HepG2 (cell line): ENCODE measurements around the gene ZNF444. TPM values are rescaled to one million over a fixed set of nuclear protein-coding genes. Genes with fewer than 3 reads are reported as not detected.

Experiments used
- ATAC-seq: fragments of 200-7000 bp; cut with Tn5 transposase; 3 replicates; pipeline ENCODE4 v1.9.1; 2020; ENCODE audit warnings: mild to moderate bottlenecking, moderate library complexity
- BruUV-seq: library from RNA; stranded (reverse); fragments of 400-500 nt; replicated peaks from 2 replicates; lab custom pipeline; 2021; lab: Mats Ljungman, UMichigan
- CTCF ChIA-PET: fragments of 300-600 bp; formaldehyde crosslinking; extraction: SDS; loops from one replicate; lab custom pipeline; 2021; ENCODE audit warnings: low total read pairs, inconsistent platforms, low intra/inter-chr PET ratio; lab: Yijun Ruan, JAX
- POLR2A ChIA-PET: fragments of 350-600 bp; sonication (Branson Sonifier 250); formaldehyde crosslinking; loops from one replicate; lab custom pipeline; 2020; ENCODE audit warnings: antibody characterized with exemption, inconsistent platforms; lab: Yijun Ruan, JAX
- DNase-seq: peaks from one replicate; pipeline ENCODE4 v3.0.0-alpha.2; 2015; ENCODE audit warnings: low spot score
- FAIRE-seq: peaks from 3 replicates; lab custom pipeline; 2011; peaks lifted over from hg19 to GRCh38; lab: Jason Lieb, UNC
- H2AFZ ChIP-seq: one replicate; pipeline ENCODE4 v1.6.1; 2011; ENCODE audit warnings: low read length, inconsistent platforms
- H3K27ac ChIP-seq: fragments of 300-600 bp; 3 replicates; pipeline ENCODE4 v1.8.0; 2011; ENCODE audit warnings: mixed run types, mild to moderate bottlenecking, mixed read lengths, low read length, inconsistent platforms; ENCODE audit not compliant: insufficient read depth; ENCODE audit errors: extremely low read length
- H3K27me3 ChIP-seq, 2 experiments: fragments of 200-600 bp in 1 of 2; 2 replicates in 1 of 2; 3 replicates in 1 of 2; pipeline versions ENCODE4 v1.6.0 to v1.8.0; 2011; ENCODE audit warnings: low read length in 2 of 2, mild to moderate bottlenecking in 2 of 2, moderate library complexity in 2 of 2, inconsistent platforms in 1 of 2; ENCODE audit not compliant: insufficient read depth in 2 of 2, control insufficient read depth in 1 of 2
- H3K36me3 ChIP-seq, 2 experiments: fragments of 200-600 bp in 1 of 2; replicated peaks in 1 of 2; 2 replicates in 1 of 2; 3 replicates in 1 of 2; pipeline versions ENCODE4 v1.5.1 to v1.8.0; 2011; ENCODE audit warnings: low read length in 2 of 2, inconsistent platforms in 1 of 2; ENCODE audit not compliant: insufficient read depth in 2 of 2, control insufficient read depth in 1 of 2
- H3K4me1 ChIP-seq: 2 replicates; pipeline ENCODE4 v1.5.1; 2012; ENCODE audit warnings: low read length, inconsistent platforms; ENCODE audit not compliant: insufficient read depth
- H3K4me2 ChIP-seq: 2 replicates; pipeline ENCODE4 v1.6.0; 2011; ENCODE audit warnings: low read depth, low read length, inconsistent platforms
- H3K4me3 ChIP-seq, 3 experiments: fragments of 200-600 bp in 1 of 3; sonication (generic), shearing (Covaris generic) in 1 of 3; replicated peaks in 1 of 3; 2 replicates each; pipeline ENCODE4 v1.5.1; 2011 to 2016; ENCODE audit warnings: low read length in 3 of 3, inconsistent platforms in 2 of 3, low read depth in 2 of 3, mild to moderate bottlenecking in 2 of 3, control low read depth in 1 of 3, mixed read lengths in 1 of 3; ENCODE audit not compliant: insufficient read depth in 1 of 3
- H3K79me2 ChIP-seq: one replicate; pipeline ENCODE4 v1.6.1; 2011; ENCODE audit warnings: low read length, inconsistent platforms; ENCODE audit not compliant: insufficient read depth
- H3K9ac ChIP-seq: 2 replicates; pipeline ENCODE4 v1.6.0; 2011; ENCODE audit warnings: mild to moderate bottlenecking, low read depth, low read length, inconsistent platforms; ENCODE audit not compliant: insufficient read depth
- H3K9me3 ChIP-seq: 2 replicates; pipeline ENCODE4 v1.5.1; 2012; ENCODE audit warnings: mild to moderate bottlenecking, low read length
- H4K20me1 ChIP-seq: 2 replicates; pipeline ENCODE4 v1.6.0; 2011; ENCODE audit warnings: inconsistent platforms, mild to moderate bottlenecking, low read length, moderate library complexity; ENCODE audit not compliant: insufficient read depth
- CEBPB ChIP-seq: IDR thresholded peaks from 2 replicates; pipeline ENCODE4 v1.6.1; 2011; ENCODE audit warnings: low read depth, low read length, improper control_type of control experiment, borderline replicate concordance
- CEBPG ChIP-seq: IDR thresholded peaks from 2 replicates; pipeline ENCODE4 v1.6.1; 2016
- CHD4 ChIP-seq: fragments of 200-600 bp; sonication (generic); IDR thresholded peaks from 2 replicates; pipeline ENCODE4 v1.7.0; 2017; ENCODE audit warnings: mild to moderate bottlenecking, low read length, borderline replicate concordance
- FUBP1 ChIP-seq: sonication (generic); formaldehyde crosslinking; IDR thresholded peaks from 2 replicates; pipeline ENCODE4 v1.5.1; 2020; ENCODE audit warnings: missing genetic modification reagents, mild to moderate bottlenecking, borderline replicate concordance
- GMEB2 ChIP-seq: IDR thresholded peaks from 2 replicates; pipeline ENCODE4 v1.6.1; 2016; ENCODE audit warnings: missing biosample characterization, missing genetic modification reagents, low read depth
- HOXA7 ChIP-seq: sonication (generic); formaldehyde crosslinking; IDR thresholded peaks from 2 replicates; pipeline ENCODE4 v1.8.1; 2022; ENCODE audit warnings: mild to moderate bottlenecking, missing genetic modification reagents, moderate library complexity
- U2AF2 ChIP-seq: fragments of 200-400 bp; formaldehyde crosslinking; IDR thresholded peaks from 2 replicates; pipeline ENCODE4 v1.6.1; 2017; ENCODE audit warnings: low read depth, mild to moderate bottlenecking, low read length
- ZNF253 ChIP-seq: sonication (generic); formaldehyde crosslinking; IDR thresholded peaks from 2 replicates; pipeline ENCODE4 v1.8.0; 2022; ENCODE audit warnings: mild to moderate bottlenecking, missing genetic modification reagents, borderline replicate concordance
- ZNF326 ChIP-seq: sonication (generic); formaldehyde crosslinking; IDR thresholded peaks from 2 replicates; pipeline ENCODE4 v1.4.0; 2020; ENCODE audit warnings: missing genetic modification reagents, borderline replicate concordance
- ZNF354B ChIP-seq: sonication (generic); formaldehyde crosslinking; IDR thresholded peaks from 2 replicates; pipeline ENCODE4 v1.8.0; 2022; ENCODE audit warnings: mild to moderate bottlenecking, missing genetic modification reagents
- whole genome bisulfite sequencing: methylation state at CpG from one replicate; pipeline ENCODE4 v1.1.6; 2017; ENCODE audit warnings: low lambda C conversion rate; 5-methylcytosine and 5-hydroxymethylcytosine counted together
- in situ Hi-C: cut with HindIII; loops from 2 replicates; pipeline ENCODE4 v1.10.0; 2017; ENCODE audit warnings: low pct_unique_long_range_greater_than_20kb; ENCODE audit not compliant: extremely low pct_ligation_motif_present
- intact Hi-C: fragments of 100-400 bp; cut with micrococcal nuclease; formaldehyde crosslinking; loops from one replicate; pipeline ENCODE4 v1.10.0; 2022; ENCODE audit not compliant: unreplicated experiment
- polyA plus RNA-seq, 8 experiments: library from polyadenylated mRNA; depleted of rRNA in 3 of 8; stranded (reverse) in 7 of 8; unstranded in 1 of 8; fragments of >200 nt; fragmentation: Illumina TruSeq in 4 of 8; extraction: Trizol in 4 of 8; gene quantifications; 2 replicates each; pipeline versions ENCODE4 v1.2.1 to v1.2.3, GENCODE V29; 2011 to 2016; ENCODE audit warnings: low read depth in 4 of 8, missing spikeins in 1 of 8, mixed read lengths in 1 of 8; ENCODE audit not compliant: insufficient read depth in 1 of 8
- total RNA-seq, 5 experiments: library from RNA; depleted of rRNA; stranded (reverse); fragments of >200 nt; fragmentation: Illumina TruSeq; extraction: Trizol; gene quantifications; 2 replicates each; pipeline ENCODE4 v1.2.3, GENCODE V29; 2016; ENCODE audit warnings: low read depth in 1 of 5
- TF ChIP-seq, protein P1 (sequence below): sonication (generic); formaldehyde crosslinking; IDR thresholded peaks from 2 replicates; pipeline ENCODE4 v1.4.0; 2020; ENCODE audit warnings: missing genetic modification reagents
- TF ChIP-seq, protein P2 (sequence below): sonication (generic); formaldehyde crosslinking; IDR thresholded peaks from 2 replicates; pipeline ENCODE4 v1.5.1; 2020; ENCODE audit warnings: mild to moderate bottlenecking, missing genetic modification reagents, borderline replicate concordance
- TF ChIP-seq, protein P3 (sequence below): sonication (generic); formaldehyde crosslinking; IDR thresholded peaks from 2 replicates; pipeline ENCODE4 v1.8.0; 2022; ENCODE audit warnings: low read depth, missing genetic modification reagents

The ZNF444 gene
- total and polyA plus RNA-seq, 2 of the 13 experiments (the other 11 are each of a cell fraction or from before 2014, with no cell fraction given) = 27.4 to 30.3 TPM

DNA sequence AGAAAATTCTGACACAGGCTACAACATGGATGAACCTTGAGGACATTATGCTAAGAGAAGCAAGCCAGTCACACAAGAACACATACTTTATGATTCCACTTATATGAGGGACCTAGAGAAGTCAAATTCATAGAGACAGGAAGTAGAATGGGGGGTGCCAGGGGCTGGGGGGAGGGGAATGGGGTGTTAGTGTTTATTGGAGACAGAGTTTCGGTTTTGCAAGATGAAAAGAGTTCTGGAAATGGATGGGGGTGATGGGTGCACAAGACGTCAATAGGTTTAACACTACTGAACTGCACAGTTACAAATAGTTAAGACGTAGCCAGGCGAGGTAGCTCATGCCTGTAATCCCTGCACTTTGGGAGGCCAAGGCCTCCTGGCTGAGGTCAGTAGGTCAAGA lies 16.5 kb upstream of the ZNF444 start:
- BruUV-seq = no TSS peak
- Histone ChIP-seq H2AFZ (no peak overlapping the region), H3K79me2 (peaks cover 6% of the 10 kb centered on the region), H3K27ac (no peak overlapping the region), H4K20me1 (peaks cover 4% of the 10 kb centered on the region), H3K4me1 (peaks cover 44% of the 10 kb centered on the region), H3K4me2 (no peak overlapping the region), H3K9ac (no peak overlapping the region), H3K4me3 (no peak overlapping the region), H3K9me3 (no peaks in the 10 kb centered on the region), H3K27me3 (no peaks in the 10 kb centered on the region; a peak in 1 of 5 replicates), H3K36me3 (no peaks in the 10 kb centered on the region)
- ChIA-PET POLR2A (interaction anchor here (1.9 to 2.1 kb wide), 2 partner anchors 16 to 18 kb away, joined by 9 read pairs; partner anchors contain the start of gene ZNF444), CTCF (no interaction called here)
- WGBS = 35% methylated on average over 4 of the region's 4 CpGs
- DNase-seq (no peak), ATAC-seq (no peak), FAIRE-seq (no peak)
- TF ChIP-seq, protein P1, sequence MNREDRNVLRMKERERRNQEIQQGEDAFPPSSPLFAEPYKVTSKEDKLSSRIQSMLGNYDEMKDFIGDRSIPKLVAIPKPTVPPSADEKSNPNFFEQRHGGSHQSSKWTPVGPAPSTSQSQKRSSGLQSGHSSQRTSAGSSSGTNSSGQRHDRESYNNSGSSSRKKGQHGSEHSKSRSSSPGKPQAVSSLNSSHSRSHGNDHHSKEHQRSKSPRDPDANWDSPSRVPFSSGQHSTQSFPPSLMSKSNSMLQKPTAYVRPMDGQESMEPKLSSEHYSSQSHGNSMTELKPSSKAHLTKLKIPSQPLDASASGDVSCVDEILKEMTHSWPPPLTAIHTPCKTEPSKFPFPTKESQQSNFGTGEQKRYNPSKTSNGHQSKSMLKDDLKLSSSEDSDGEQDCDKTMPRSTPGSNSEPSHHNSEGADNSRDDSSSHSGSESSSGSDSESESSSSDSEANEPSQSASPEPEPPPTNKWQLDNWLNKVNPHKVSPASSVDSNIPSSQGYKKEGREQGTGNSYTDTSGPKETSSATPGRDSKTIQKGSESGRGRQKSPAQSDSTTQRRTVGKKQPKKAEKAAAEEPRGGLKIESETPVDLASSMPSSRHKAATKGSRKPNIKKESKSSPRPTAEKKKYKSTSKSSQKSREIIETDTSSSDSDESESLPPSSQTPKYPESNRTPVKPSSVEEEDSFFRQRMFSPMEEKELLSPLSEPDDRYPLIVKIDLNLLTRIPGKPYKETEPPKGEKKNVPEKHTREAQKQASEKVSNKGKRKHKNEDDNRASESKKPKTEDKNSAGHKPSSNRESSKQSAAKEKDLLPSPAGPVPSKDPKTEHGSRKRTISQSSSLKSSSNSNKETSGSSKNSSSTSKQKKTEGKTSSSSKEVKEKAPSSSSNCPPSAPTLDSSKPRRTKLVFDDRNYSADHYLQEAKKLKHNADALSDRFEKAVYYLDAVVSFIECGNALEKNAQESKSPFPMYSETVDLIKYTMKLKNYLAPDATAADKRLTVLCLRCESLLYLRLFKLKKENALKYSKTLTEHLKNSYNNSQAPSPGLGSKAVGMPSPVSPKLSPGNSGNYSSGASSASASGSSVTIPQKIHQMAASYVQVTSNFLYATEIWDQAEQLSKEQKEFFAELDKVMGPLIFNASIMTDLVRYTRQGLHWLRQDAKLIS = no peak
- no peak for TF ChIP-seq HOXA7
- TF ChIP-seq FUBP1 (CRISPR knock-in tag) = no peak
- TF ChIP-seq CEBPB = no peak
- TF ChIP-seq, protein P2, sequence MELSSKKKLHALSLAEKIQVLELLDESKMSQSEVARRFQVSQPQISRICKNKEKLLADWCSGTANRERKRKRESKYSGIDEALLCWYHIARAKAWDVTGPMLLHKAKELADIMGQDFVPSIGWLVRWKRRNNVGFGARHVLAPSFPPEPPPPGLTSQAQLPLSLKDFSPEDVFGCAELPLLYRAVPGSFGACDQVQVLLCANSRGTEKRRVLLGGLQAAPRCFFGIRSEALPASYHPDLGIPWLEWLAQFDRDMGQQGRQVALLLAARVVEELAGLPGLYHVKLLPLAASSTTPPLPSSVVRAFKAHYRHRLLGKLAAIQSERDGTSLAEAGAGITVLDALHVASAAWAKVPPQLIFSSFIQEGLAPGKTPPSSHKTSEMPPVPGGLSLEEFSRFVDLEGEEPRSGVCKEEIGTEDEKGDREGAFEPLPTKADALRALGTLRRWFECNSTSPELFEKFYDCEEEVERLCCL (CRISPR knock-in tag) = no peak
- TF ChIP-seq, protein P3, sequence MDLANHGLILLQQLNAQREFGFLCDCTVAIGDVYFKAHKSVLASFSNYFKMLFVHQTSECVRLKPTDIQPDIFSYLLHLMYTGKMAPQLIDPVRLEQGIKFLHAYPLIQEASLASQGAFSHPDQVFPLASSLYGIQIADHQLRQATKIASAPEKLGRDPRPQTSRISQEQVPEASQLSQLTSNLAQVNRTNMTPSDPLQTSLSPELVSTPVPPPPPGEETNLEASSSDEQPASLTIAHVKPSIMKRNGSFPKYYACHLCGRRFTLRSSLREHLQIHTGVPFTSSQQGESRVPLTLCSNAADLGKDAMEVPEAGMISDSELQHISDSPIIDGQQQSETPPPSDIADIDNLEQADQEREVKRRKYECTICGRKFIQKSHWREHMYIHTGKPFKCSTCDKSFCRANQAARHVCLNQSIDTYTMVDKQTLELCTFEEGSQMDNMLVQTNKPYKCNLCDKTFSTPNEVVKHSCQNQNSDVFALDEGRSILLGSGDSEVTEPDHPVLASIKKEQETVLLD (CRISPR knock-in tag) = no peak
- no peak for TF ChIP-seq CEBPG
- TF ChIP-seq CHD4 = no peak
- TF ChIP-seq ZNF354B = no peak
- no peak for TF ChIP-seq ZNF253
- TF ChIP-seq GMEB2 (CRISPR knock-in tag) = no peak
- TF ChIP-seq ZNF326 (CRISPR knock-in tag) = no peak
- no peak for TF ChIP-seq U2AF2
- in situ Hi-C loops (no loop called here), intact Hi-C loops (loop anchor here (5.0 kb wide), 1 partner anchor 193 kb away; no protein-coding TSS in a partner anchor)
